Keratinocyte (primary cell): ENCODE results near the gene ARHGEF28. TPM values are rescaled to one million over a fixed set of nuclear protein-coding genes. Genes with fewer than 3 reads are reported as not detected.

Experiments
- DNase-seq: peaks from one replicate; pipeline ENCODE4 v3.0.0-alpha.2; 2011; ENCODE audit warnings: low read depth, missing footprints, low spot score
- FAIRE-seq: peaks from 2 replicates; lab custom pipeline; 2011; peaks lifted over from hg19 to GRCh38; lab: Jason Lieb, UNC
- H2AFZ ChIP-seq: 2 replicates; pipeline ENCODE4 v1.6.0; 2012; ENCODE audit warnings: low read length, control low read depth, inconsistent platforms; ENCODE audit not compliant: control insufficient read depth
- H3K27ac ChIP-seq: 2 replicates; pipeline ENCODE4 v1.5.1; 2011; ENCODE audit warnings: low read length; ENCODE audit not compliant: control insufficient read depth, insufficient read depth
- H3K27me3 ChIP-seq: 3 replicates; pipeline ENCODE4 v1.6.0; 2011; ENCODE audit warnings: low read length; ENCODE audit not compliant: control insufficient read depth, insufficient read depth; ENCODE audit errors: extremely low read depth
- H3K36me3 ChIP-seq, 2 experiments: 2 replicates in 1 of 2; 3 replicates in 1 of 2; pipeline ENCODE4 v1.5.1; 2011; ENCODE audit warnings: low read length in 2 of 2, mild to moderate bottlenecking in 1 of 2; ENCODE audit not compliant: control insufficient read depth in 2 of 2, insufficient read depth in 2 of 2; ENCODE audit errors: extremely low read depth in 1 of 2
- H3K4me1 ChIP-seq: 3 replicates; pipeline ENCODE4 v1.5.1; 2011; ENCODE audit warnings: low read length; ENCODE audit not compliant: control insufficient read depth, insufficient read depth; ENCODE audit errors: extremely low read depth
- H3K4me2 ChIP-seq: 3 replicates; pipeline ENCODE4 v1.6.0; 2011; ENCODE audit warnings: low read depth, low read length; ENCODE audit not compliant: control insufficient read depth, insufficient read depth; ENCODE audit errors: extremely low read depth
- H3K4me3 ChIP-seq, 3 experiments: fragments of 200-600 bp in 1 of 3; sonication (generic) in 1 of 3; 2 replicates in 2 of 3; 3 replicates in 1 of 3; pipeline ENCODE4 v1.5.1; 2011 to 2016; ENCODE audit warnings: low read length in 3 of 3, mild to moderate bottlenecking in 3 of 3, control low read depth in 2 of 3, inconsistent platforms in 1 of 3, low read depth in 1 of 3, mixed read lengths in 1 of 3, mixed run types in 1 of 3, moderate library complexity in 1 of 3; ENCODE audit not compliant: control insufficient read depth in 2 of 3, insufficient read depth in 2 of 3; ENCODE audit errors: extremely low read depth in 1 of 3
- H3K79me2 ChIP-seq: 2 replicates; pipeline ENCODE4 v1.6.0; 2012; ENCODE audit warnings: low read length; ENCODE audit not compliant: control insufficient read depth, insufficient read depth
- H3K9ac ChIP-seq: 3 replicates; pipeline ENCODE4 v1.6.0; 2011; ENCODE audit warnings: low read length; ENCODE audit not compliant: control insufficient read depth, insufficient read depth; ENCODE audit errors: extremely low read depth
- H3K9me1 ChIP-seq: 3 replicates; pipeline ENCODE4 v1.6.0; 2011; ENCODE audit warnings: low read length; ENCODE audit not compliant: control insufficient read depth, insufficient read depth; ENCODE audit errors: extremely low read depth
- H3K9me3 ChIP-seq: 2 replicates; pipeline ENCODE4 v1.5.1; 2012; ENCODE audit warnings: low read depth, low read length; ENCODE audit not compliant: control insufficient read depth
- H4K20me1 ChIP-seq: 3 replicates; pipeline ENCODE4 v1.6.0; 2011; ENCODE audit warnings: low read length; ENCODE audit not compliant: control insufficient read depth, insufficient read depth; ENCODE audit errors: extremely low read depth
- CTCF ChIP-seq, 3 experiments: IDR thresholded peaks in 1 of 3; conservative IDR thresholded peaks in 1 of 3; optimal IDR thresholded peaks in 1 of 3; 2 replicates in 2 of 3; 3 replicates in 1 of 3; pipeline versions ENCODE3 to v1.5.1; 2011; ENCODE audit warnings: low read length in 3 of 3, mild to moderate bottlenecking in 3 of 3, moderate library complexity in 2 of 3, control low read depth in 1 of 3, inconsistent platforms in 1 of 3; ENCODE audit not compliant: insufficient read depth in 2 of 3; ENCODE audit errors: extremely low read depth in 1 of 3
- EZH2 ChIP-seq: IDR thresholded peaks from one replicate; pipeline ENCODE4 v1.6.1; 2012; ENCODE audit warnings: inconsistent platforms, mild to moderate bottlenecking, low read length, moderate library complexity
- dilution Hi-C: fragments of 300-500 bp; cut with MboI; formaldehyde crosslinking; loops from one replicate; pipeline ENCODE4 v1.7.0; 2020; ENCODE audit warnings: low sequenced_read_pairs; ENCODE audit not compliant: extremely low pct_ligation_motif_present
- polyA plus RNA-seq, 5 experiments: library from polyadenylated mRNA; depleted of rRNA in 3 of 5; stranded (reverse) in 3 of 5; stranded (forward) in 1 of 5; unstranded in 1 of 5; fragments of >200 nt; gene quantifications; 1 replicate in 1 of 5; 2 replicates in 3 of 5; 3 replicates in 1 of 5; pipeline versions ENCODE4 v1.2.1 to v1.2.3, GENCODE V29; 2011 to 2012; ENCODE audit warnings: missing spikeins in 2 of 5, low read depth in 1 of 5, low replicate concordance in 1 of 5

ARHGEF28 gene
- polyA plus RNA-seq, 1 donor (not counting 4 experiments of a cell fraction or from before 2014, with no cell fraction given) = 31.6 TPM

- peaks cover 46% of the 10 kb centered on the region for H3K4me1 ChIP-seq
- no peak overlapping the region for H3K27ac ChIP-seq
- no peak overlapping the region for H3K4me3 ChIP-seq
- H3K9ac ChIP-seq = no peak overlapping the region
- peaks cover 19% of the 10 kb centered on the region for H3K79me2 ChIP-seq
- no peaks in the 10 kb centered on the region for H3K27me3 ChIP-seq
- dilution Hi-C loops = no loop called here
- DNase-seq = no peak
- no peak for FAIRE-seq
- TF ChIP-seq CTCF (optimal IDR thresholded peaks at IDR 0.05 in 1 of 3, IDR thresholded peaks at IDR 0.05 in 1 of 3, conservative IDR thresholded peaks at IDR 0.05 in 1 of 3; ENCODE audit: extremely low read depth in 1 of 3, insufficient read depth in 2 of 3, low read length in 3 of 3) = no peak
- no peak for TF ChIP-seq EZH2
- H3K9me1 ChIP-seq = no peaks in the 10 kb centered on the region
- no peak overlapping the region for H2AFZ ChIP-seq
- peaks cover 7 to 10% of the 10 kb centered on the region in 2 experiments for H3K36me3 ChIP-seq
- no peak overlapping the region for H3K4me2 ChIP-seq
- no peaks in the 10 kb centered on the region for H3K9me3 ChIP-seq
- no peaks in the 10 kb centered on the region for H4K20me1 ChIP-seq
Measured at GRCh38 chr5:73828465-73828864, 202.5 kb downstream of the ARHGEF28 start.

- Histone ChIP-seq H3K4me3 (peak overlapping the region in 1 of 3 experiments; percentile 25), H3K4me1 (peaks cover 33% of the 10 kb centered on the region), H4K20me1 (no peaks in the 10 kb centered on the region), H3K27me3 (no peaks in the 10 kb centered on the region), H3K79me2 (peaks cover 29% of the 10 kb centered on the region), H3K9me3 (no peaks in the 10 kb centered on the region), H3K36me3 (peaks cover 13% of the 10 kb centered on the region in 2 experiments), H3K4me2 (peak overlapping the region; percentile 41), H3K9me1 (no peaks in the 10 kb centered on the region), H3K9ac (no peak overlapping the region), H3K27ac (peak overlapping the region; percentile 62), H2AFZ (no peak overlapping the region)
- DNase-seq = no peak
- FAIRE-seq = no peak
- no peak for TF ChIP-seq EZH2
- TF ChIP-seq CTCF (optimal IDR thresholded peaks at IDR 0.05 in 1 of 3, IDR thresholded peaks at IDR 0.05 in 1 of 3, conservative IDR thresholded peaks at IDR 0.05 in 1 of 3; ENCODE audit: extremely low read depth in 1 of 3, insufficient read depth in 2 of 3, low read length in 3 of 3) = no peak
- dilution Hi-C loops = no loop called here
Measured at GRCh38 chr5:73830646-73831045, 204.7 kb downstream of the ARHGEF28 start.
